ENCODE measurements around the gene ERAP2. TPM values are rescaled to one million over a fixed set of nuclear protein-coding genes. Genes with fewer than 3 reads are reported as not detected.

ERAP2 gene
- total RNA-seq, 2 donors from 2014 or later: 7.5 to 24.7 TPM

- DNase-seq (no peak), ATAC-seq (no peak)
- Histone ChIP-seq H3K9me3 (no peaks in the 10 kb centered on the region), H3K27me3 (no peaks in the 10 kb centered on the region), H3K4me1 (no peaks in the 10 kb centered on the region), H3K27ac (no peak overlapping the region), H3K4me3 (no peak overlapping the region), H3K36me3 (replicated peaks in 1 of 2; ENCODE audit: insufficient read depth in 1 of 2, low read depth in 2 of 2) (peaks cover 0 to 2% of the 10 kb centered on the region in 2 donors)
- 92% methylated on average over 6 of the region's 6 CpGs for whole genome bisulfite sequencing, 2 donors
- intact Hi-C loops (cut with DNase I): no loop called here
- TF ChIP-seq CTCF (IDR thresholded peaks at IDR 0.05): peak in 1 of 7 experiments; percentile 2
- TF ChIP-seq POLR2A (IDR thresholded peaks at IDR 0.05): no peak
Observed at GRCh38 chr5:96901384-96901783, 25.1 kb downstream of the ERAP2 start.

- 91 to 96% methylated on average over 1 of the region's 1 CpG for WGBS, 2 donors
Observed at GRCh38 chr5:96901841-96902240, 25.5 kb downstream of the ERAP2 start.

GRCh38 chr5:96902876-96903275 is 26.6 kb downstream of the ERAP2 start:
- Histone ChIP-seq H3K9me3 (no peaks in the 10 kb centered on the region), H3K4me3 (no peak overlapping the region), H3K36me3 (replicated peaks in 1 of 2; ENCODE audit: insufficient read depth in 1 of 2, low read depth in 2 of 2) (peaks cover 0 to 2% of the 10 kb centered on the region in 2 donors), H3K4me1 (no peaks in the 10 kb centered on the region), H3K27me3 (no peaks in the 10 kb centered on the region), H3K27ac (no peak overlapping the region)
- ATAC-seq (no peak), DNase-seq (no peak)
- no peak for TF ChIP-seq POLR2A (IDR thresholded peaks at IDR 0.05)
- no peak for TF ChIP-seq CTCF (IDR thresholded peaks at IDR 0.05)
- WGBS, 2 donors: 93 to 94% methylated on average over 3 of the region's 3 CpGs
- intact Hi-C loops (cut with DNase I): no loop called here

More at GRCh38 chr5:96901841-96902240, 25.5 kb downstream of the ERAP2 start:
- intact Hi-C loops (cut with DNase I): no loop called here
- no peaks in the 10 kb centered on the region for H3K9me3 ChIP-seq
- H3K4me1 ChIP-seq: no peaks in the 10 kb centered on the region
- no peak for DNase-seq
- no peak overlapping the region for H3K4me3 ChIP-seq
- no peaks in the 10 kb centered on the region for H3K27me3 ChIP-seq
- no peak for ATAC-seq
- H3K36me3 ChIP-seq (replicated peaks in 1 of 2; ENCODE audit: insufficient read depth in 1 of 2, low read depth in 2 of 2): peaks cover 0 to 2% of the 10 kb centered on the region in 2 donors
- no peak for TF ChIP-seq CTCF (IDR thresholded peaks at IDR 0.05)
- no peak for TF ChIP-seq POLR2A (IDR thresholded peaks at IDR 0.05)
- H3K27ac ChIP-seq: no peak overlapping the region

- TF ChIP-seq CTCF (IDR thresholded peaks at IDR 0.05) (no peak), POLR2A (IDR thresholded peaks at IDR 0.05) (no peak)
- DNase-seq: no peak
- H3K27me3 ChIP-seq: no peaks in the 10 kb centered on the region
- intact Hi-C loops (cut with DNase I): no loop called here
- no peaks in the 10 kb centered on the region for H3K4me1 ChIP-seq
- no peak for ATAC-seq
- peaks cover 0 to 2% of the 10 kb centered on the region in 2 donors for H3K36me3 ChIP-seq (replicated peaks in 1 of 2; ENCODE audit: insufficient read depth in 1 of 2, low read depth in 2 of 2)
- 93 to 94% methylated on average over 2 of the region's 2 CpGs for WGBS, 2 donors
- no peak overlapping the region for H3K27ac ChIP-seq
- H3K9me3 ChIP-seq: no peaks in the 10 kb centered on the region
- H3K4me3 ChIP-seq: no peak overlapping the region
Observed at GRCh38 chr5:96903300-96903699, 27.0 kb downstream of the ERAP2 start.
